ENCODE data around the gene RIPPLY2. TPM values are rescaled to one million over a fixed set of nuclear protein-coding genes. Genes with fewer than 3 reads are reported as not detected.

Gene RIPPLY2
- total RNA-seq, 3 donors from 2014 or later, result not detected

GRCh38 chr6:83812595-83812994 is 40.6 kb upstream of the RIPPLY2 start:
- no peak overlapping the region for H3K27ac ChIP-seq
- H3K4me3 ChIP-seq, result no peak overlapping the region
- no peaks in the 10 kb centered on the region for H3K36me3 ChIP-seq
- no peak for TF ChIP-seq POLR2AphosphoS5 (IDR thresholded peaks at IDR 0.05)
- no peak for TF ChIP-seq POLR2A (IDR thresholded peaks at IDR 0.05)
- no peak for TF ChIP-seq CTCF (IDR thresholded peaks at IDR 0.05)
- intact Hi-C loops (cut with DNase I; ENCODE audit: low total_unique reads), result no loop called here
- no peak for DNase-seq (ENCODE audit: low spot score in 2 of 2)
- no peaks in the 10 kb centered on the region for H3K9me3 ChIP-seq
- H3K4me1 ChIP-seq, result no peaks in the 10 kb centered on the region
- no peaks in the 10 kb centered on the region for H3K27me3 ChIP-seq

GRCh38 chr6:83815631-83816272 is 37.4 kb upstream of the RIPPLY2 start:
- H3K9me3 ChIP-seq, result no peaks in the 10 kb centered on the region
- intact Hi-C loops (cut with DNase I; ENCODE audit: low total_unique reads), result no loop called here
- TF ChIP-seq CTCF (IDR thresholded peaks at IDR 0.05) (no peak), POLR2AphosphoS5 (IDR thresholded peaks at IDR 0.05) (no peak), POLR2A (IDR thresholded peaks at IDR 0.05) (no peak)
- H3K4me1 ChIP-seq, result no peaks in the 10 kb centered on the region
- no peaks in the 10 kb centered on the region for H3K36me3 ChIP-seq
- H3K27me3 ChIP-seq, result no peaks in the 10 kb centered on the region
- H3K27ac ChIP-seq, result no peak overlapping the region
- H3K4me3 ChIP-seq, result no peak overlapping the region
- no peak for DNase-seq (ENCODE audit: low spot score in 2 of 2)

- no peaks in the 10 kb centered on the region for H3K27me3 ChIP-seq
- H3K9me3 ChIP-seq, result peaks cover 0 to 5% of the 10 kb centered on the region in 2 donors
- intact Hi-C loops (cut with DNase I; ENCODE audit: low total_unique reads), result loop anchor here (5.0 kb wide), 1 partner anchor 1575 kb away; no protein-coding TSS in a partner anchor
- no peaks in the 10 kb centered on the region for H3K36me3 ChIP-seq
- no peak for TF ChIP-seq CTCF (IDR thresholded peaks at IDR 0.05)
- no peak for TF ChIP-seq POLR2A (IDR thresholded peaks at IDR 0.05)
- TF ChIP-seq POLR2AphosphoS5 (IDR thresholded peaks at IDR 0.05), result no peak
- H3K4me1 ChIP-seq, result no peaks in the 10 kb centered on the region
- H3K4me3 ChIP-seq, result no peak overlapping the region
- H3K27ac ChIP-seq, result no peak overlapping the region
- no peak for DNase-seq (ENCODE audit: low spot score in 2 of 2)
Observed at GRCh38 chr6:83822629-83823169, 30.5 kb upstream of the RIPPLY2 start.

- Histone ChIP-seq H3K27me3 (no peaks in the 10 kb centered on the region), H3K36me3 (no peaks in the 10 kb centered on the region), H3K9me3 (peaks cover 0 to 5% of the 10 kb centered on the region in 2 donors), H3K27ac (no peak overlapping the region), H3K4me3 (no peak overlapping the region), H3K4me1 (no peaks in the 10 kb centered on the region)
- DNase-seq (ENCODE audit: low spot score in 2 of 2), result no peak
- intact Hi-C loops (cut with DNase I; ENCODE audit: low total_unique reads), result loop anchor here (5.0 kb wide), 1 partner anchor 1573 kb away; no protein-coding TSS in a partner anchor
- TF ChIP-seq CTCF (IDR thresholded peaks at IDR 0.05) (no peak), POLR2A (IDR thresholded peaks at IDR 0.05) (no peak), POLR2AphosphoS5 (IDR thresholded peaks at IDR 0.05) (no peak)
Observed at GRCh38 chr6:83824388-83824801, 28.8 kb upstream of the RIPPLY2 start.

GRCh38 chr6:83824831-83825230 is 28.3 kb upstream of the RIPPLY2 start:
- Histone ChIP-seq H3K9me3 (peaks cover 0 to 5% of the 10 kb centered on the region in 2 donors), H3K27ac (no peak overlapping the region), H3K27me3 (no peaks in the 10 kb centered on the region), H3K36me3 (no peaks in the 10 kb centered on the region), H3K4me3 (no peak overlapping the region), H3K4me1 (no peaks in the 10 kb centered on the region)
- no peak for DNase-seq (ENCODE audit: low spot score in 2 of 2)
- no peak for TF ChIP-seq POLR2AphosphoS5 (IDR thresholded peaks at IDR 0.05)
- no peak for TF ChIP-seq POLR2A (IDR thresholded peaks at IDR 0.05)
- TF ChIP-seq CTCF (IDR thresholded peaks at IDR 0.05), result no peak
- intact Hi-C loops (cut with DNase I; ENCODE audit: low total_unique reads), result loop anchor here (5.0 kb wide), 1 partner anchor 1572 kb away; no protein-coding TSS in a partner anchor

Data from breast epithelium (tissue), 4 donors.